Femur (tissue), 1 donor: ENCODE data around the gene TTC21A.
"Not testable (repeated sequence)": the region's sequence is repeated elsewhere in the genome, so short reads cannot be mapped to it uniquely, and the experiment has no call there.

Experiments used
- DNase-seq: peaks from one replicate; pipeline ENCODE4 v3.0.0-alpha.2; 2017

The TTC21A gene, protein sequence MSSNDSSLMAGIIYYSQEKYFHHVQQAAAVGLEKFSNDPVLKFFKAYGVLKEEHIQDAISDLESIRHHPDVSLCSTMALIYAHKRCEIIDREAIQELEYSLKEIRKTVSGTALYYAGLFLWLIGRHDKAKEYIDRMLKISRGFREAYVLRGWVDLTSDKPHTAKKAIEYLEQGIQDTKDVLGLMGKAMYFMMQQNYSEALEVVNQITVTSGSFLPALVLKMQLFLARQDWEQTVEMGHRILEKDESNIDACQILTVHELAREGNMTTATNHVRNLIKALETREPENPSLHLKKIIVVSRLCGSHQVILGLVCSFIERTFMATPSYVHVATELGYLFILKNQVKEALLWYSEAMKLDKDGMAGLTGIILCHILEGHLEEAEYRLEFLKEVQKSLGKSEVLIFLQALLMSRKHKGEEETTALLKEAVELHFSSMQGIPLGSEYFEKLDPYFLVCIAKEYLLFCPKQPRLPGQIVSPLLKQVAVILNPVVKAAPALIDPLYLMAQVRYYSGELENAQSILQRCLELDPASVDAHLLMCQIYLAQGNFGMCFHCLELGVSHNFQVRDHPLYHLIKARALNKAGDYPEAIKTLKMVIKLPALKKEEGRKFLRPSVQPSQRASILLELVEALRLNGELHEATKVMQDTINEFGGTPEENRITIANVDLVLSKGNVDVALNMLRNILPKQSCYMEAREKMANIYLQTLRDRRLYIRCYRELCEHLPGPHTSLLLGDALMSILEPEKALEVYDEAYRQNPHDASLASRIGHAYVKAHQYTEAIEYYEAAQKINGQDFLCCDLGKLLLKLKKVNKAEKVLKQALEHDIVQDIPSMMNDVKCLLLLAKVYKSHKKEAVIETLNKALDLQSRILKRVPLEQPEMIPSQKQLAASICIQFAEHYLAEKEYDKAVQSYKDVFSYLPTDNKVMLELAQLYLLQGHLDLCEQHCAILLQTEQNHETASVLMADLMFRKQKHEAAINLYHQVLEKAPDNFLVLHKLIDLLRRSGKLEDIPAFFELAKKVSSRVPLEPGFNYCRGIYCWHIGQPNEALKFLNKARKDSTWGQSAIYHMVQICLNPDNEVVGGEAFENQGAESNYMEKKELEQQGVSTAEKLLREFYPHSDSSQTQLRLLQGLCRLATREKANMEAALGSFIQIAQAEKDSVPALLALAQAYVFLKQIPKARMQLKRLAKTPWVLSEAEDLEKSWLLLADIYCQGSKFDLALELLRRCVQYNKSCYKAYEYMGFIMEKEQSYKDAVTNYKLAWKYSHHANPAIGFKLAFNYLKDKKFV (N-terminal part only)

DNA sequence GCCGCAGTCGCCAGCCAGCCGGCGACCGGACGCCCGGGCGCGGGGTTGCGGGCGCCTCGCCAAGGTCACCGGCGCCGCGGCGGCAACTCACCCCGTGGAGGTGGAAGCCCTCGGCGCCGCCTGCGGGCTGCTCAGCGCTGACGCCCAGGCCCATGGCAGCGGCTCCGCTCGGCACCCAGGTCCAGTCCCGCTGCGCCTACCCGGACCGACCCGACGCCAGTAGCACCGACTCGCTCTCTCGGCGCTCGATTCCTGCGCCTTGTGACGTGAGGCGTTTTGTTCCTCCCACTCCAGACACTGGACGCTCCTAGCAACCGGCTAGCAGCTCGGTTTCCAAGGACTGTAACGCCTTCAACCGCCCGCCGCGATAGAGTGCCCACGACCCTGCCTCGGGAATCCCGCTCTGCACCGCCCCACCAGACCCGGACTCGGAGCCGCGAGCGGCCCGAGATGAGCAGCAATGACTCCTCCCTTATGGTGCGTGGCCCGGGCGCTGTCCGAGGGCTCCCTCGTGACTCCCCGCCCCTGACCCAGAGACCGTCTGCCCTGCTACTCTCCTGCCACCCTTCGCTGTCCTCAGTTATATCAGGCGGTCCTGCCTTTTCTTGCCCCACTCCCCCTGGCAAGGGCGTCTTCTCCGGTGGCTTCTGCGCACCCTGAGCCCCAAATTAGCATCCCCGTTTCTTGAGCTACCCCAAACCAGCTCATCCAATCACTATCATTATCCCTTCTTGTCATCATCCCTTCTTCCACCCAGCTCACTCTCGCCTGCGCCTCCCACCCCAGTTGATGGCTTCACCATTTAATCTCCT is at the start of gene TTC21A, which contains the start of gene GORASP1:
TSS of gene TTC21A (plus strand) at position 293 of the 812 bp plus-strand sequence. CDS start at position 451, 158 bp downstream.
TSS of gene GORASP1 (minus strand) at position 240 of the 812 bp plus-strand sequence. CDS start at position 154, 86 bp downstream.
- peak; percentile 94 for DNase-seq

DNA sequence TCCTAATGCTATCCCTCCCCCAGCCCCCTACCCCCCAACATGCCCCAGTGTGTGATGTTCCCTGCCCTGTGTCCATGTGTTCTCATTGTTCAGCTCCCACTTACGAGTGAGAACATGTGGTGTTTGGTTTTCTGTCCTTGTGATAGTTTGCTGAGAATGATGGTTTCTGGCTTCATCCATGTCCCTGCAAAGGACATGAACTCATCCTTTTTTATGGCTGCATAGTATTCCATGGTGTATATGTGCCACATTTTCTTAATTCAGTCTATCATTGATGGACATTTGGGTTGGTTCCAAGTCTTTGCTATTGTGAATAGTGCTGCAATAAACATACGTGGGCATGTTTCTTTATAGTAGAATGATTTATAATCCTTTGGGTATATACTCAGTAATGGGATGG is 46.3 kb upstream of the TTC21A start:
- not testable (repeated sequence) for DNase-seq

DNA sequence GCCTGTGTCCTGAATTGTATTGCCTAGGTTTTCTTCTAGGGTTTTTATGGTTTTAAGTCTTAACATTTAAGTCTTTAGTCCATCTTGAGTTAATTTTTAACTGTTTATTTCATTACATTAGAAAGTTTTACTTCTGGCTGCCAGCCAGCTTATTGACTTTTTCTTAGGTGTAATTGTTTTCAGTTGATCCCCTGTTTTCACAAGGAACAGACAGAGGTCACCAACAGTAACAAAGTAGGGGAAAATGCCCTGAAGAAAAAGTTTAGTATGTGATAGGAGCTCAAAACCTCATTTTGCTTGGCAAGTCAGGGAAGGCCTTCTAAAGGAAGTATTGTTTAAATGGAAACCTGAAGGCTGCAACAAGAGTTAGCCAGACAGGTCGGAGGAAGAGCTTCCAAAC is 45.3 kb upstream of the TTC21A start:
- DNase-seq, result no peak

DNA sequence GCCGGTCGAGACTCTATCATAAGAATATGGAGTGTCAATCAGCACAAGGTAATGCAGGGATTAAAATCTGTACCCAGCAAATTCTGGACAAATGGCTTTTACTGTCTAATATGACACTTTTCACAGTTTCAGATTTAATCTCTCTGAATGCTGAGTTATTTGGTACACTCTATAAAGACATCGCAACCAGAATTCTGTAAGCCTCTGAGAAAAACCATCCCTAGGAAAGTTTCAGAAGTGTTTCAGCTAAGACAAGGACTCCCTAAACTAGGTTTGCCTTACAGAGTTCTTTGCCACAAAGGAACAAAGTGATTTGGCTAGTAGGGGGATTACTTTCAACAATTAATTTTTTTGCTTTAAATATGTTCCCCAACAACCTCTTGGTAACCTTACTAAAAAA is 44.3 kb upstream of the TTC21A start:
- DNase-seq, result no peak

DNA sequence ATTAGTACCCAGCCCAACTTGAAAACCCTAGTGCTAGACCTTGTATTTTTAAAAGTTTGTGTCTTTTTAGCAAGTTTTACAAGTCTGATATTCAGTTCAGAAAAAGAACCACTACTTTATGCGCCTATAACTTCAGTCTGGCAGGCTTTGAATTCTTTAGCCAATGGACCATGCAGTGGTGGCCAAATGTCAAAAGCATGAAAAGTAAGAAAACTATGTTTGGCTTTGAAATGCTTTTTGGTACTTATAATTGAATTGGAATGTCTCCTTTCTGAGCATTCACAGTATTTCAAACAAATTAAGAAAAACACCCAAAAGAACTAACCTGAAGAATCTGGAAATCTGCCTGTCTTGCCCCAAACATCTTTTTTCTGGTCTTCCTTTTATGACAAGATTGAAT is 42.8 kb upstream of the TTC21A start:
- DNase-seq, result no peak

DNA sequence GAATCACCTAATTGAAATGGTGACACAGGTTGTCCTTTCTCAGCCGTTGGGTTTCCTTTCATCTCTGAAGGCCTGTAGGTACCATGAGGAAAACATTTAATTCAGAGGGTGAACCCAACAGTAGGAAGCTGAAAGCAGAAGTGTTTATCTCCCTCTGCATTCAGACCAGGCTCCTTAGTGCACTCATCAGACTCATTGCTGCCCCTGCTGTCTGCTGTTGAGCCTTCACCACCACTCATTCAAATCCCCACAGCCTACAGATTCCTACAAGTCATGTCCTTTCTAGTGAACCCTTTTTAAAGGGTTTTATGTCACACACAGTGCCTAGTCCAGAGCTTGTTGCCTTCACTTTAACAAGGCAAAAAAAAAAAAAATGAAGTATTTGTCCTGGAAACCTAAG is 42.3 kb upstream of the TTC21A start:
- no peak for DNase-seq

DNA sequence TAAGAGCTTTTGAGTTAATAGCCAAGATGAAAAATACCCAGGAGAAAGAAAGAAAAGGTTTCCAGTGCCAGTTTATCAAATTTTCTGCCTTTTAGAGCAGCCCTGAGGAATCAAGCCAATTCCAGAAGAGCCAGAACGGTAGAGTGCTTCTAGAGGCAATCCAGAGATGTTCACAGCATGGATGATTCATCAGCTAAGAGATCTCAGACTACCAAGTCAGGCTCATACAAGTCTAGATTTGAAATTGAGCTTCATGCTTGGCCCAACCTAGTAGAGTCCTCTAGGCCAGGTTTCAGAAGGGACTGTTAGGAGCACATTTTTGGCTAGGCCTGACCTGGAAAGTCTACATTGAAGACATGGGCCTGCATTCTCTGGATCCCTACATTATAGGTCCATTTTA is 40.2 kb upstream of the TTC21A start:
- no peak for DNase-seq

DNA sequence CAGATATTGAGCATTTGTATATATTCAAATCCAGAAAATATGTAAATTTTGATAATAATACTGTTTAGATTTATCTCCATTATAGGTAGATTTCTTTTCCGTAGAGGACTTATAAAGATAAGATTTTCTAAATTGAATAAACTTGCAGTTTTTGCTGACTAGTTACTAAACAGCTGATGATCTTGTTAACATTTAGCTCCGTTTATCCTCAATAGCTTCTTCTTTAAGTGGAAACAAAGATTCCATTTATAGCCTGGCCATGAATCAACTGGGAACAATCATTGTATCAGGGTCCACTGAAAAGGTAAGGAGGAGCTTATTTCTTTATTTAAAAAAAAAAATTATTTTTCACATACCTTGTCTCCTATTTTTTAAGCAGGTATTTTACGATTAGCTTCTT is 38.9 kb upstream of the TTC21A start:
- no peak for DNase-seq

DNA sequence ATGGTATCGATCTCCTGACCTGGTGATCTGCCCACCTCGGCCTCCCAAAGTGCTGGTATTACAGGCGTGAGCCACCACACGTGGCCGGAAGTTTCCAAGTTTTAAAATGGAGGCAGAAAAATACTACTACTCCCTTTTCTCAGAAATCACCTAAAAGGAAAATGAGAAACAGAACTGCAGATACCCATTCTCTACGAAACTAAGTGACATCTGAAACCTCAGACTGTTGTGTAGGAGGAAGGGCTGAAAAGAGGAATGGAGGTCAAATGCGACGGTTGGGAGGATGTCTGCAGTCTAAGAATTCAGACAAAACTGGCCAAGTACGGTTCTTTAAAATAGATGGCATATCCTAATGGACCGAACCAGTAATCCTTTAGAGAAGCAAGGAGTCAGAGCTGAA is 31.6 kb upstream of the TTC21A start:
- DNase-seq, result no peak

DNA sequence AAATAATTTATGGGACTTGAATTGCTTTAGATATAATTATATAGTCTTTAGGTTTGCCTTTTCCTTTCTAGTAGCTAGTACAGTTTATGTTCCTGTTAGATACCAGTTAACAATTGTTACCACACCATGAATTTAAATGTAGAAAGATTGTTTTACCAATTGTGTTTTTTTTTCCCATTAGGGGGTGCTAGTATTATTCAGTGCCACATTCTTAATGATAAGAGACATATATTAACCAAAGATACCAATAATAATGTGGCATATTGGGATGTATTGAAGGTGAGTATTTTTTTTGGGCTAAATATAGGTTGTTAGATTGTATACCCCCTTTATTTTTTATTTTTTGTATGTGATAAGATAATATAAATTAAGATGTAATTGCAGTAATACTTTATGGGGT is 27.9 kb upstream of the TTC21A start:
- DNase-seq, result no peak

DNA sequence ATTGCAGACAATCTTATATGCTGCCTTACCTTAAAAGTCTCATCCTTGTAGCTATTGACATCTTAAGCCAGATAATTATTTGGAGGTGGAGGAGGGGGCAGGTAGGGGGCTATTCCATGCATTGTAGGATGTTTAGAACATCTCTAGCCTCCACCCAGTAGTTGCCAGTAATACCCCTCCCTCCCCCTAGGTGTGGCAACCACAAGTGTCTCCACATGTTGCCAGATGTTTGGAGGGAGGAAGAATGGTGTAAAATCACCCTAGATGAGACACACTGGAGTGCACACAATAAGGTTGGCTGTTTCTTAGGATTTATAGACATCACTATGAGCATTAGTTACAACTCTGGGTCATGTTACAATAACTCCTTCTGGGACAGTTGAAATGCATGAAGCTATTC is 27.5 kb upstream of the TTC21A start:
- no peak for DNase-seq

DNA sequence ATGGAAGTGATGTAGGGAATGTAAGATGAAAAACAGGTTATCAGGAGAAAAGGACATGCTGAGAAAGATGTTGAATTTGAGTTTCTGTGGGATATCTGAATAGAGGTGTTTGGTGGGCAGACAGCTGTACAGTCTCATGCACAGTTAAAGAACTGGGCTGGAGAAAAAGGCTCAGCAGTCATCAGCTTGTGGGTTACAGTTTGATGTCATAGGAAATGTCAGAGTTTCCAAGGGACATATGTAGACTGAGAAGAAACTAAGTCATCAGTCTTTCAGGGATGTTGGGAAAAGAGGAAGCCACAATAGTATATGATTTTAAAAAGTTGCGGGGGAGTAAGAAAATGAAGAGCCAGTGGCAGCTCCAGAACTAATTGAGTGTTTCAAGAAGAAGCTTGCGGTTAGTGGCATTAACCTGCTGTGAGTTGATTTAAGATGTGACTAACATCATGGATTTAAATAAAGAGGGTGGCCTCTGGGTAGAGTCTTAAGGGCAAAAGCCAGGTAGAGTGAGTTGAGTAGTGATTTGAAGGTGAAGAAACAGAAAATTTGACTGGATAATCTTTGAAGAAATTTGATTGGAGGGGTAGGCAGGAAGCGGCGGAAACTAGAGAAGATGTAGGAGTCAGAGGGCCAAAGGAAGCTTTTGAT is 24.7 kb upstream of the TTC21A start:
- no peak for DNase-seq

DNA sequence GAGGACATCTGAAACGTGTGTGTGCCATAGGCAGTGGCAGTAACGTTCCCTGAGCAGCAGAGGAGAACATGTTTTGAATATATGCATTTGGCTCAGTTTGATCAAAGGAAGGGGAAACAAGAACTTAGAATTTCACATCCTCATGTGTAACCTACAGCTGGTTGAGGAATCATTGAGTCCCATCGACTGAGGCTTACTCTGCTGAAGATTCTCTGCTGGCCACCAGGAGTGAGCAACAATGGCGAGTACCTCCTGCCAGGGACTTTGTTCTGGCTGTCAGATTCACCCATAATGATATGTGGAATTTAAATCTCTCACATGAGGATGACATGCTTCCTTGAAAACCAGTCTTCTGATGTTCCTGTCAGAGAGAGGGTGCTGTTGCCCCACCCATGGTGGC is 21.3 kb upstream of the TTC21A start:
- DNase-seq, result no peak

DNA sequence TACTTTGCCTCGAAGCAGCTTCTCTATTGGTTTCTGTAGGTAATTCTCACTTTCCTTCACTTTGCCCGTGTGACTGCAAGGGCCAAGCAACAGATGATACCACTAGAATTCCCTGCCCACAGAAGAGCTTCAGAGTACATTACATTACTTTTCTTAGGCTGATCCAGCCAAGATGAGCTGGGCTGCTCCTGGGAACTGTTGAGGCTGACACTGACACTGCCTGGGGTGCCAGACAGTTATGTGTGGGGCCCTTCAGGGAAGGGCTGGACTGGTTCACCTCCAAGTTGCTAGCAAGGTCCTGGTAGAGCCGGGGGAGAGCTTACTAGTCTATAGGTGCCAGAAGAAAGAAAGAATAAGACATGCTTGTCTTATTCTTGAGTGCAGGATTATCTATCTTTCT is 19.0 kb upstream of the TTC21A start:
- DNase-seq, result no peak

DNA sequence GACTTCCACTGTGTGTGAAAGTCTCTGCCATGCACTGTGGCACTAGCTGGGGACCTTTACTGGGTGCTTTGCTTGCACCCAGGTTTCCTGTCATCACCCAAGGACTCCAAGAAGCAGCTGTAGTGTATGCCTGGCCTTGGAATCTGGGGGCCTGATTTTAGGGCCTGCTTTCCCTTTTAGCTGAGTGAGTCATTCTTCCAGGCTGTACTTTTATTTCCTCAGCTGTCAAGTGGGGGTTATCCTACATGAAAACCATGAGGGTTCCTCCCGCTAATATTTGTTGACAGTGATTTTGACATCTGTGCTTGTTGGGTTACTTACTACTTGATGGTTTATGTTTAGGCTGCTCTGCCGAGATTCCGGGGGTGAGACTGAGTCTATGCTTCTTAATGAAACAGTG is 18.6 kb upstream of the TTC21A start:
- DNase-seq, result no peak

DNA sequence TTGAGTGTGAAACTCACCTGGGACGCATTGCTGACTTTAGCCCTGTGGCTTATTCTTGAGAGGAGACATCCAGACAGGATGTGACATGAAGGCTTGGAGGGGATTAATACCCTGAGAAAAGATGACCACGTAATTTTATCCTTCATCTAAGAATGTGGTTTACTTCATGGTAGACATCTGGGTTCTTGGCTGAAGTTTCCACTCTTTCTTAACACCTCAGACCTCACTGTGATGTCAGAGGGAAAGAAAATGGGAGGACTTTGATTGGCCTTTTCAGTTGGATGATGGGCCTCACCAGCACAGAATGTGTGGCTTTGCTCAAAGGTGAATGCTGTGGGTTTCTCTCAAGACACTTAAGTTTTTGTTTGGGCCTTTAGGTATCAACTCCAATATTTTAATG is 16.6 kb upstream of the TTC21A start:
- no peak for DNase-seq

DNA sequence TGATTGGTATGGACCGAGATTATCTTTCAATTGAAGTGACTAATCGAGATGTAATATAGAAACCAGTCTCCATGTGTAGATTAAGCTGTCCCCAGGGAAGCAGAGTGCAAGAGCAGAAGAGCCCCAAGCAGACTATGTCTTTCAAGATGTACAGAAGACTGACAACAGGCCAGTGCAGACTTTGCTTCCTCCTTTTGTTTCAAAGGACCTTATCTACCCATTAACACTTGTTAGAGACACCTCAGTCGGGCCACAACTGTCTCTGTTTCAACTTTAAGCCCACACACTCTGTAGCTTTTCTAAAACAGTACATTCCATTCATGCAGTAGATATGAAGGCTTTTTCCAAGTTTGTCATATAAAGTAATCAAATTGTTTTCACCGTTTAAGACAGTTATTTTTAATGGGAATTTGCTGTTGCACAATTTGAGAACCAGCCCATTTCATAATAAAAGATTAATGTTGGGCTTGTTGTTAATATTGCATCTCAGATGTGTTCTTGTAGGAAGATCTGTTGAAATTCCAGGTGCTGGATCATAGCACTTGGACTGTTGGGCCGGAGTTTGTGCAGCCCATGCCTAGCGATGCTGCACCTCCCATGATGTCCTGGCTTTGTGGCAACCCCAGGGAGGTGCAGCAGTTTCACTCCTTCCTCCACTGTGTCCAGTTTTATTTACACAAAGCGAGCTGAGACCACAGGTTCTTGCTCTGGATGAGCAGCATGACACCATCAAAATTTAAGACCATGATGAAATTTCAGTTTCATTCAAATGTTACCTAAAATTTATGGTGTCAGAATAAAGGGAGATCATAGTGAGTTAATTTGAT is 12.4 kb upstream of the TTC21A start:
- no peak for DNase-seq

DNA sequence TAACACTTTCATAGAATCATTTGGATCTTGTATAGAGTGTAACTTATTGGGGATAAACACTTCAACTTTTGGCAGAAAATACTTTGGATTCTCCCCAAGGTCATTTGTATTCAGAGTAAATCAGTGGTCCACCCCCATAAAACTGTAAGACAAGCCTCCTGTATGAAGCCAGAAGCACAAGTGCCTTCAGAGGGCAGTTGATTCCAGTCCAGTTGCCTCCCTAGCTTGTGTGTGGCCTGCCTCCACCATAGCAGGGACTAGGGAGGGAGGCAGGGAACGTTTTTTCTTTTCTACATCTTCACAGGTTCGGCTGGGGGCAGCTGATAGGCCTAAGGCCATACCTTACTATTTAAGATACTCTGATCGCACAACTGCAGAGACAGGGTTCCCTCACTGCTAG is 11.7 kb upstream of the TTC21A start:
- no peak for DNase-seq

DNA sequence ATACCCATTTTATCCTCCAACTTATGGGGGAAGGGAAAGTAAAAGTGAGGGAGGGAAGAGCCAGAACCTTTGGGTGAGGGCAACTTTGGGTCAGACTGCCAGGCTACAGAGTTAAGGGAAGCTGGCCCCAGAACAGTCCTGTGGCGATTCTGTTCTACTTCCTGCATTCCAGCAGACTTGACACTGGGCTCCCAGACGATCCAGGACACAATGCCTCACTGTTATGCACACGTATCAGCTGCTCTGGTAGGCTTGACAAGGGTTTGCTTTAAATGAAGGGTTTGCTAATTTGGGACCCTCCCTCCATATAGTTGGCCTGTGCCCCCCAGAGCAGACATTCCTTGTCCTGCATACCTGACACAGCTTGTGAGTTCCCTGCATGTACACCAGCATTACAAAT is 10.7 kb upstream of the TTC21A start:
- DNase-seq, result no peak

DNA sequence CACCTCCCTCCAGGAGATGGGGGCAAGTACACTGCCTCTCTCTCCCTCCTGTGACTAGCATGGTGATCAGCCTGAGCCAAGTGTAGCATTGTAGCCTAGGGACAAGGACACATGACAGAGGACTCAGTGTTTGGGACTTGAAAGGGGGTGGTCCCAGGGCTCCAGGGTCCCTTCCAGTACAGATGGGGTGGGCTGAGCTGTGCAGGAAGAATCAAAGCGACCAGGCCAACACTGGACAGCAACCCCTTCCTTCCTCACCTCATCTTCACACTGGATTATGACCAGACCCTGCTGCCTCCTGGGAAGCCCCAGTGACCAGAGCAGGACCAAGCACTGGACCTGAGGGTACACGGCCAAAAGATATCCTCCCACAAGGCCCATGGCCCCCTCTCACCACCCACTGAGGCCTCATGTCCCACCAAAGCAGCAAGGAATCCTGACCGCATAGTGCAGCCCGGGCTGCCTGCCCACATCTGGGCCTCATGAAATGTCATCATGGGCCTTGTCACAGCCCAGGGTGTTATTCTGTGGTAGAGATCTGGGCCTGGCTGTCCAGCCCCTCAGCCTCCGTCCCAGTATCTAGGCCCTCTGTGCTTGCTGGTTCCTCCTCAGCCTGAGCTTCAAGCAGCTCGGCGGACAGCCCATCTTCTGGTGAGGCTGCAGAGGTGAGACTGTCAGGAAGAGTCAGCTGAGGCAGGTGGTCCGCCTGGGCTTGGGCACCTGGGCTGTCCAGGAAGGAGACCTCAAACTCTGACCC is 9.6 kb upstream of the TTC21A start:
- no peak for DNase-seq
